ENCODE results near the gene WIPI1.
"Not testable (repeated sequence)": the region's sequence is repeated elsewhere in the genome, so short reads cannot be mapped to it uniquely, and the experiment has no call there.

- TF ChIP-seq MYC, MAX (IDR thresholded peaks at IDR 0.05; ENCODE audit: low read depth, low read length): not testable (repeated sequence)
These were observed 42.4 kb downstream of the WIPI1 start for GRCh38 chr17:68414901-68415300.

Data from NB4 (cell line).